Panc1 (cell line): Measurements from ENCODE around the gene STXBP1. TPM values are rescaled to one million over a fixed set of nuclear protein-coding genes. Genes with fewer than 3 reads are reported as not detected.

Source experiments
- ATAC-seq: fragments of 200-7000 bp; cut with Tn5 transposase; 2 replicates; pipeline ENCODE4 v1.9.1; 2020; ENCODE audit warnings: mild to moderate bottlenecking, moderate library complexity
- BruUV-seq: library from RNA; stranded (reverse); fragments of 400-500 nt; replicated peaks from 2 replicates; lab custom pipeline; 2021; lab: Mats Ljungman, UMichigan
- CTCF ChIA-PET: fragments of 300-600 bp; sonication (Branson Sonifier 250); formaldehyde crosslinking; loops from one replicate; lab custom pipeline; 2022; ENCODE audit warnings: antibody characterized with exemption; lab: Charles Lee
- POLR2A ChIA-PET: fragments of 300-600 bp; sonication (Branson Sonifier 250); formaldehyde crosslinking; loops from one replicate; lab custom pipeline; 2022; ENCODE audit warnings: antibody characterized with exemption; lab: Charles Lee
- DNase-seq: peaks from one replicate; pipeline ENCODE4 v3.0.0-alpha.2; 2010; ENCODE audit warnings: low read depth, low spot score
- H3K27ac ChIP-seq: 2 replicates; pipeline ENCODE4 v1.5.1; 2011; ENCODE audit warnings: mild to moderate bottlenecking, low read length, inconsistent platforms
- H3K27me3 ChIP-seq: fragments of 200-500 bp; sonication (Bioruptor generic); 2 replicates; pipeline ENCODE4 v1.6.0; 2014; ENCODE audit warnings: low read length, inconsistent platforms; ENCODE audit not compliant: control insufficient read depth, insufficient read depth
- H3K36me3 ChIP-seq: fragments of 200-500 bp; sonication (Bioruptor generic); 2 replicates; pipeline ENCODE4 v1.5.1; 2014; ENCODE audit warnings: inconsistent platforms, mild to moderate bottlenecking, low read length, moderate library complexity; ENCODE audit not compliant: control insufficient read depth, insufficient read depth
- H3K4me1 ChIP-seq: 2 replicates; pipeline ENCODE4 v1.5.1; 2011; ENCODE audit warnings: inconsistent platforms, mild to moderate bottlenecking, low read length, moderate library complexity; ENCODE audit not compliant: control insufficient read depth, insufficient read depth
- H3K4me3 ChIP-seq, 2 experiments: 2 replicates each; pipeline ENCODE4 v1.5.1; 2011 to 2012; ENCODE audit warnings: low read depth in 2 of 2, low read length in 2 of 2, mild to moderate bottlenecking in 2 of 2, inconsistent platforms in 1 of 2, moderate library complexity in 1 of 2
- H3K9me3 ChIP-seq: fragments of 200-500 bp; sonication (Bioruptor generic); 2 replicates; pipeline ENCODE4 v1.5.1; 2014; ENCODE audit warnings: low read depth, mild to moderate bottlenecking, inconsistent platforms, low read length, moderate library complexity; ENCODE audit not compliant: control insufficient read depth, insufficient read depth
- CTCF ChIP-seq: fragments of 450-650 bp; IDR thresholded peaks from 2 replicates; pipeline ENCODE4 v1.5.1; 2017; ENCODE audit warnings: mild to moderate bottlenecking
- POLR2AphosphoS5 ChIP-seq: IDR thresholded peaks from 2 replicates; pipeline ENCODE4 v1.6.1; 2012; ENCODE audit warnings: mild to moderate bottlenecking, low read depth, low read length, moderate library complexity
- SIN3A ChIP-seq: IDR thresholded peaks from 2 replicates; pipeline ENCODE4 v1.6.1; 2012; ENCODE audit warnings: low read depth, mild to moderate bottlenecking, low read length, moderate library complexity, borderline replicate concordance; ENCODE audit not compliant: insufficient read depth
- TCF7L2 ChIP-seq: IDR thresholded peaks from 2 replicates; pipeline ENCODE4 v1.6.1; 2011; ENCODE audit warnings: mild to moderate bottlenecking, low read depth, low read length, inconsistent platforms
- in situ Hi-C: cut with HindIII; loops from 2 replicates; pipeline ENCODE4 v1.10.0; 2016; ENCODE audit warnings: low sequenced_read_pairs, low pct_unique_long_range_greater_than_20kb
- intact Hi-C: fragments of 100-400 bp; cut with micrococcal nuclease; formaldehyde crosslinking; loops from one replicate; pipeline ENCODE4 v1.10.0; 2022; ENCODE audit not compliant: unreplicated experiment
- total RNA-seq: library from RNA; stranded (reverse); gene quantifications from one replicate; pipeline ENCODE4 v1.2.1, GENCODE V29; 2021; ENCODE audit not compliant: unreplicated experiment
- TF ChIP-seq, protein P1 (sequence below), 2 experiments: IDR thresholded peaks; 2 replicates each; pipeline ENCODE4 v1.6.1; 2011 to 2012; ENCODE audit warnings: low read depth in 2 of 2, control low read depth in 1 of 2, low read length in 1 of 2, mild to moderate bottlenecking in 1 of 2, moderate library complexity in 1 of 2; ENCODE audit not compliant: insufficient read depth in 1 of 2

STXBP1 gene
- total RNA-seq, 1 experiment from 2014 or later, result 67.5 TPM

DNA sequence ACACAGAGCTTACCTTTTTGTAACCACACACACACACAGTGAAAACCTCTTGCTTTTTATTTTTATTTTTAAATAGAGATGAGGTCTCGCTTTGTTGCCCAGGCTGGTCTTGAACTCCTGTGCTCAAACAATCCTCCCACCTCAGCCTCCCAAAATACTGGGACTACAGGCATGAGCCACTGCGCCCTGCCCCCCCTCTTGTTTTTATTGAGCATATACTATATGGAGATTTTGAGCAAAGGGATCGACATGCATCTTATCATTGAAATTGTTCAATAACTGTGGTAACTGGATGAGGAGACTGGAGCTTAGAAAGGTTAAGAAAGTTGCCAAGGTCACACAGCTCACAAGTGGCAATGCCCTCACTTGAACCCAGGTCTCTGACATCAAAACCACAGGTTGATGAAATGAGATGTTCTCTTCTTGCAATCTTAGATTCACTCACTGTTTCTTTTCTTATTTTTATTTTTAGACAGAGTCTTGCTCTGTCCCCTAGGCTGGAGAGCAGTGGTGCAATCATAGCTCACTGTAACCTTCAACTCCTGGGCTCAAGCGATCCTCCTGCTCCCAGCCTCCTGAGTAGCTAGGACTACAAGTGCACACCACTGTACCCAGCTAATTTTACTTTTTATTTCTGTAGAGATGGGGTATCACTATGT is 26.8 kb upstream of the STXBP1 start:
- no peaks in the 10 kb centered on the region for H3K36me3 ChIP-seq
- peaks cover 5% of the 10 kb centered on the region; the same call in 1 of the 2 replicates for H3K4me1 ChIP-seq
- ChIA-PET POLR2A (interaction anchor here (0.6 to 0.7 kb wide), 3 partner anchors 20 to 59 kb away, joined by 3 to 8 read pairs (median 4); no protein-coding TSS in a partner anchor), CTCF (interaction anchor here (0.6 to 1.0 kb wide), 4 partner anchors 59 to 199 kb away, joined by 3 to 6 read pairs (median 4); no protein-coding TSS in a partner anchor)
- no peak overlapping the region for H3K4me3 ChIP-seq
- no peaks in the 10 kb centered on the region for H3K9me3 ChIP-seq
- intact Hi-C loops, result loop anchor here (5.0 to 10.0 kb wide), 2 partner anchors 83 to 150 kb away; partner anchors contain the start of gene TOR2A
- H3K27ac ChIP-seq, result peak overlapping the region; percentile 48; the same call in 1 of the 2 replicates
- no peaks in the 10 kb centered on the region for H3K27me3 ChIP-seq
- TF ChIP-seq POLR2AphosphoS5 (no peak), TCF7L2 (no peak), CTCF (no peak), SIN3A (no peak)
- TF ChIP-seq, protein P1, sequence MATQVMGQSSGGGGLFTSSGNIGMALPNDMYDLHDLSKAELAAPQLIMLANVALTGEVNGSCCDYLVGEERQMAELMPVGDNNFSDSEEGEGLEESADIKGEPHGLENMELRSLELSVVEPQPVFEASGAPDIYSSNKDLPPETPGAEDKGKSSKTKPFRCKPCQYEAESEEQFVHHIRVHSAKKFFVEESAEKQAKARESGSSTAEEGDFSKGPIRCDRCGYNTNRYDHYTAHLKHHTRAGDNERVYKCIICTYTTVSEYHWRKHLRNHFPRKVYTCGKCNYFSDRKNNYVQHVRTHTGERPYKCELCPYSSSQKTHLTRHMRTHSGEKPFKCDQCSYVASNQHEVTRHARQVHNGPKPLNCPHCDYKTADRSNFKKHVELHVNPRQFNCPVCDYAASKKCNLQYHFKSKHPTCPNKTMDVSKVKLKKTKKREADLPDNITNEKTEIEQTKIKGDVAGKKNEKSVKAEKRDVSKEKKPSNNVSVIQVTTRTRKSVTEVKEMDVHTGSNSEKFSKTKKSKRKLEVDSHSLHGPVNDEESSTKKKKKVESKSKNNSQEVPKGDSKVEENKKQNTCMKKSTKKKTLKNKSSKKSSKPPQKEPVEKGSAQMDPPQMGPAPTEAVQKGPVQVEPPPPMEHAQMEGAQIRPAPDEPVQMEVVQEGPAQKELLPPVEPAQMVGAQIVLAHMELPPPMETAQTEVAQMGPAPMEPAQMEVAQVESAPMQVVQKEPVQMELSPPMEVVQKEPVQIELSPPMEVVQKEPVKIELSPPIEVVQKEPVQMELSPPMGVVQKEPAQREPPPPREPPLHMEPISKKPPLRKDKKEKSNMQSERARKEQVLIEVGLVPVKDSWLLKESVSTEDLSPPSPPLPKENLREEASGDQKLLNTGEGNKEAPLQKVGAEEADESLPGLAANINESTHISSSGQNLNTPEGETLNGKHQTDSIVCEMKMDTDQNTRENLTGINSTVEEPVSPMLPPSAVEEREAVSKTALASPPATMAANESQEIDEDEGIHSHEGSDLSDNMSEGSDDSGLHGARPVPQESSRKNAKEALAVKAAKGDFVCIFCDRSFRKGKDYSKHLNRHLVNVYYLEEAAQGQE (IDR thresholded peaks at IDR 0.05; ENCODE audit: insufficient read depth in 1 of 2, low read depth in 2 of 2, low read length in 1 of 2), result no peak
- DNase-seq, result no peak
- no peak for ATAC-seq
- BruUV-seq, result no TSS peak
- in situ Hi-C loops, result no loop called here

DNA sequence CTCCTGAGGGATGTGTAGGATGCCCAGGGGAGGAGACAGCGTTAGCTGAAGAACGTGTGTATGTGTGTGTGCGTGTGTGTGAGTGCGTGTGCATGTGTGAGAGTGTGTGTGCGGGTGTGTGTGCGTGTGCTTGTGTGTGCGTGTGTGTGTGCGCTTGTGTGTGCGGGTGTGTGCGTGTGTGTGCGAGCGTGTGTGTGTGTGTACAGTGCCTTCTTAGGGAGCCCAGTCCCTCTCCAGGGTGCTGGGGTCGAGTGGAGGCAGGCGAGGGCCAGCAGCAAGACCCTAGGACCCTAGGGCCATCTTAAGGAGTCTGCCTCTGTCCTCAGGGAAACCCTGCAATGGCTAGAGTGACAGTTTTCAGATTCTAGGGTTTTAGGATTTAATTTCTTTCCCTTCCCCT is 26.0 kb upstream of the STXBP1 start:
- Histone ChIP-seq H3K27ac (0 out of 2 replicates have a peak overlapping the region, but pooled peaks have one; percentile 36), H3K4me3 (no peak overlapping the region), H3K27me3 (no peaks in the 10 kb centered on the region), H3K9me3 (no peaks in the 10 kb centered on the region), H3K36me3 (no peaks in the 10 kb centered on the region), H3K4me1 (peaks cover 5% of the 10 kb centered on the region; the same call in 1 of the 2 replicates)
- in situ Hi-C loops, result no loop called here
- ChIA-PET POLR2A (no interaction called here), CTCF (interaction anchor here (0.7 to 1.0 kb wide), 3 partner anchors 28 to 130 kb away, joined by 3 to 4 read pairs (median 4); no protein-coding TSS in a partner anchor)
- DNase-seq (no peak), ATAC-seq (peak; percentile 43)
- no TSS peak for BruUV-seq
- intact Hi-C loops, result loop anchor here (5.0 to 10.0 kb wide), 2 partner anchors 84 to 149 kb away; partner anchors contain the start of gene TOR2A
- TF ChIP-seq, protein P1 (IDR thresholded peaks at IDR 0.05; ENCODE audit: insufficient read depth in 1 of 2, low read depth in 2 of 2, low read length in 1 of 2), result no peak
- TF ChIP-seq SIN3A (no peak), POLR2AphosphoS5 (no peak), TCF7L2 (no peak), CTCF (no peak)
